HepG2 (cell line): ENCODE measurements around the gene TUBGCP3. TPM values are rescaled to one million over a fixed set of nuclear protein-coding genes. Genes with fewer than 3 reads are reported as not detected.
A peak's percentile ranks its signal among the peaks of the same experiment; 100 is the strongest.

Experiments used
- CEBPZ ChIP-seq: IDR thresholded peaks from 2 replicates; pipeline ENCODE4 v1.6.1; 2012; ENCODE audit warnings: low read length, improper control_type of control experiment
- ETV5 ChIP-seq: IDR thresholded peaks from 2 replicates; pipeline ENCODE4 v1.6.1; 2018; ENCODE audit warnings: missing biosample characterization, missing genetic modification reagents, inconsistent platforms, borderline replicate concordance
- IRF9 ChIP-seq: sonication (generic); formaldehyde crosslinking; IDR thresholded peaks from 2 replicates; pipeline ENCODE4 v1.8.0; 2022; ENCODE audit warnings: missing genetic modification reagents, mild to moderate bottlenecking, borderline replicate concordance
- KAT7 ChIP-seq: IDR thresholded peaks from 2 replicates; pipeline ENCODE4 v1.6.1; 2018; ENCODE audit warnings: borderline replicate concordance, missing compliant biosample characterization
- KDM2A ChIP-seq: sonication (generic); formaldehyde crosslinking; IDR thresholded peaks from 2 replicates; pipeline ENCODE4 v1.4.0; 2020; ENCODE audit warnings: low read depth, missing genetic modification reagents, borderline replicate concordance
- PCBP1 ChIP-seq: fragments of 200-400 bp; formaldehyde crosslinking; IDR thresholded peaks from 2 replicates; pipeline ENCODE4 v1.6.1; 2017; ENCODE audit warnings: mild to moderate bottlenecking, low read depth, low read length, borderline replicate concordance
- SIX1 ChIP-seq: sonication (generic); formaldehyde crosslinking; IDR thresholded peaks from 2 replicates; pipeline ENCODE4 v1.4.0; 2020; ENCODE audit warnings: missing genetic modification reagents, borderline replicate concordance
- SP1 ChIP-seq, 2 experiments: fragments of 450-650 bp in 1 of 2; sonication (generic) in 1 of 2; formaldehyde crosslinking in 1 of 2; IDR thresholded peaks; 2 replicates each; pipeline versions ENCODE4 v1.4.0 to v1.6.1; 2016 to 2020; ENCODE audit warnings: missing genetic modification reagents in 1 of 2
- ZNF101 ChIP-seq: sonication (generic); formaldehyde crosslinking; IDR thresholded peaks from 2 replicates; pipeline ENCODE4 v1.4.0; 2020; ENCODE audit warnings: mild to moderate bottlenecking, low read depth, missing genetic modification reagents, borderline replicate concordance
- ZNF20 ChIP-seq: sonication (generic); formaldehyde crosslinking; IDR thresholded peaks from 2 replicates; pipeline ENCODE4 v1.4.0; 2020; ENCODE audit warnings: mild to moderate bottlenecking, moderate library complexity, missing genetic modification reagents
- ZNF784 ChIP-seq: sonication (generic); formaldehyde crosslinking; IDR thresholded peaks from 2 replicates; pipeline ENCODE4 v1.5.1; 2020; ENCODE audit warnings: missing genetic modification reagents, mild to moderate bottlenecking, borderline replicate concordance
- polyA plus RNA-seq, 8 experiments: library from polyadenylated mRNA; depleted of rRNA in 3 of 8; stranded (reverse) in 7 of 8; unstranded in 1 of 8; fragments of >200 nt; fragmentation: Illumina TruSeq in 4 of 8; extraction: Trizol in 4 of 8; gene quantifications; 2 replicates each; pipeline versions ENCODE4 v1.2.1 to v1.2.3, GENCODE V29; 2011 to 2016; ENCODE audit warnings: low read depth in 4 of 8, missing spikeins in 1 of 8, mixed read lengths in 1 of 8; ENCODE audit not compliant: insufficient read depth in 1 of 8
- total RNA-seq, 5 experiments: library from RNA; depleted of rRNA; stranded (reverse); fragments of >200 nt; fragmentation: Illumina TruSeq; extraction: Trizol; gene quantifications; 2 replicates each; pipeline ENCODE4 v1.2.3, GENCODE V29; 2016; ENCODE audit warnings: low read depth in 1 of 5
- TF ChIP-seq, protein P1 (sequence below): sonication (generic); formaldehyde crosslinking; conservative IDR thresholded peaks from 2 replicates; pipeline ENCODE4 v1.8.0; 2022; ENCODE audit warnings: missing genetic modification reagents

TUBGCP3 gene
- total and polyA plus RNA-seq, 2 of the 13 experiments (the other 11 are each of a cell fraction or from before 2014, with no cell fraction given): 12.6 to 15.5 TPM

DNA sequence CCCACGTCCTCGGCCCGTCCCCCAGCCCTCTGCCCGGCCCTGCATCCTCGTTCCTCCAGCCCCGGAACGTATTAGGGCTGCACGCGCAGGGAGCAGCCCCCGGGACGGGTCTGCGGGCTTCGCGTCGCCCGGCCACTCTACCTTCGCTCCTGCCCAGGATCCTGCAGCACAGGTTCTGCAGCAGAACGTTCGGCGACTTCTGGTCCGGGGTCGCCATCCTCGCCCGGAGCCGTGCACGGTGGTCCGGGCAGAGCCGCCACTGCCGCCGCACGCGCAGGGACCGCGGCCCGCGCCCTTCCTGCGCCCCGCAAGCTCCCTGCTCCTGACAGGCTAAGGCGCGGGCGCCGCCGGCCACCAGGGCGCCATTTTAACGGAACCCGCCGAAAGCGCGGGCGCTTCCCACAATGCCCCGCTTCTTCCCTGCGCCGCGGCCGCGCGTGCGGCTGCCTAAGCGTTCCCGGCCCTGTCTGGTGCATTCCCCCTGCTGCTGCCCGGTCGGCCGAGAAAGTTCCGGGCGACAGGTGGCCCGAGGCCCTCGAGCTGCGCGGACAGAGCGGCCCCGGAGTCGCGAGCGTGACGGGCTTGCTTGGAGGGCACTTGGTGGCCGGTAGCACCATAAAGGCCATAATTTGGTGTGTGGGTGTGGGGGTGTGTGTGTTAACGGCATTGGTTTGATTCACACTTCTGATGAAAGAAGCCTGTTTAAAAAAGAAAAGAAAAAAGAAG, at the start of gene TUBGCP3 (continued):
- no peak for TF ChIP-seq CEBPZ
- no peak for TF ChIP-seq SP1 (IDR thresholded peaks at IDR 0.05)
- TF ChIP-seq SP1 (CRISPR knock-in tag; IDR thresholded peaks at IDR 0.05): peak; percentile 44; the same call in 1 of the 2 replicates
- no peak for TF ChIP-seq SIX1 (CRISPR knock-in tag)
- peak; percentile 96; the same call in 1 of the 2 replicates for TF ChIP-seq IRF9 (CRISPR knock-in tag)
- TF ChIP-seq ZNF101 (CRISPR knock-in tag): peak; percentile 69; the same call in 1 of the 2 replicates
- TF ChIP-seq KDM2A (CRISPR knock-in tag): peak; percentile 88
- TF ChIP-seq ETV5 (CRISPR knock-in tag): peak; percentile 64; the same call in 1 of the 2 replicates
- TF ChIP-seq ZNF784 (CRISPR knock-in tag): peak; percentile 85
- TF ChIP-seq KAT7 (CRISPR knock-in tag): peak; percentile 70; the same call in 1 of the 2 replicates
- TF ChIP-seq, protein P1, sequence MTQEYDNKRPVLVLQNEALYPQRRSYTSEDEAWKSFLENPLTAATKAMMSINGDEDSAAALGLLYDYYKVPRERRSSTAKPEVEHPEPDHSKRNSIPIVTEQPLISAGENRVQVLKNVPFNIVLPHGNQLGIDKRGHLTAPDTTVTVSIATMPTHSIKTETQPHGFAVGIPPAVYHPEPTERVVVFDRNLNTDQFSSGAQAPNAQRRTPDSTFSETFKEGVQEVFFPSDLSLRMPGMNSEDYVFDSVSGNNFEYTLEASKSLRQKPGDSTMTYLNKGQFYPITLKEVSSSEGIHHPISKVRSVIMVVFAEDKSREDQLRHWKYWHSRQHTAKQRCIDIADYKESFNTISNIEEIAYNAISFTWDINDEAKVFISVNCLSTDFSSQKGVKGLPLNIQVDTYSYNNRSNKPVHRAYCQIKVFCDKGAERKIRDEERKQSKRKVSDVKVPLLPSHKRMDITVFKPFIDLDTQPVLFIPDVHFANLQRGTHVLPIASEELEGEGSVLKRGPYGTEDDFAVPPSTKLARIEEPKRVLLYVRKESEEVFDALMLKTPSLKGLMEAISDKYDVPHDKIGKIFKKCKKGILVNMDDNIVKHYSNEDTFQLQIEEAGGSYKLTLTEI (CRISPR knock-in tag): no peak; the same call in 1 of the 2 replicates
- TF ChIP-seq PCBP1: no peak
- no peak; the same call in 1 of the 2 replicates for TF ChIP-seq ZNF20 (CRISPR knock-in tag)
